Uterus (tissue), 2 donors: ENCODE data around the gene NACC1.

Experiments used
- CTCF ChIP-seq, 4 experiments: fragments of 200-600 bp in 2 of 4; fragments of 450-650 bp in 2 of 4; sonication (generic) in 2 of 4; IDR thresholded peaks; one replicate each; pipeline ENCODE4 v1.5.1; 2016 to 2019; ENCODE audit warnings: antibody characterized with exemption in 4 of 4, mild to moderate bottlenecking in 2 of 4, moderate library complexity in 1 of 4
- POLR2A ChIP-seq, 2 donors: fragments of 450-650 bp; IDR thresholded peaks; one replicate each; pipeline ENCODE4 v1.6.1; 2016; ENCODE audit warnings: antibody characterized with exemption in 2 of 2, mild to moderate bottlenecking in 1 of 2, moderate library complexity in 1 of 2

- TF ChIP-seq POLR2A (IDR thresholded peaks at IDR 0.05): peak in 1 of 2 donors; percentile 26
- peak in 1 of 4 experiments; percentile 22 for TF ChIP-seq CTCF (IDR thresholded peaks at IDR 0.05)
Measured at GRCh38 chr19:13102666-13103580, 15.1 kb upstream of the NACC1 start, which contains the start of gene LYL1.
